Measurements from ENCODE around the gene IFI30.
A peak's percentile ranks its signal among the peaks of the same experiment; 100 is the strongest.

IFI30 gene

GRCh38 chr19:18159810-18160209 is 13.8 kb upstream of the IFI30 start:
- Histone ChIP-seq H3K4me3 (ENCODE audit: low read length in 2 of 2) (no peak overlapping the region), H3K36me3 (ENCODE audit: control insufficient read depth in 2 of 2, insufficient read depth in 2 of 2, low read length in 2 of 2) (peaks cover 6 to 17% of the 10 kb centered on the region in 2 donors), H3K27ac (ENCODE audit: low read depth in 2 of 2, low read length in 2 of 2) (no peak overlapping the region), H3K27me3 (ENCODE audit: control insufficient read depth in 2 of 2, insufficient read depth in 2 of 2, low read length in 2 of 2) (no peaks in the 10 kb centered on the region), H3K4me1 (ENCODE audit: control insufficient read depth in 2 of 2, insufficient read depth in 2 of 2, low read length in 2 of 2) (peaks cover 35 to 39% of the 10 kb centered on the region in 2 donors), H3K9me3 (ENCODE audit: control insufficient read depth in 2 of 2, low read length in 2 of 2) (no peaks in the 10 kb centered on the region), H3K9ac (ENCODE audit: low read depth in 1 of 2, low read length in 2 of 2) (no peak overlapping the region)

DNA sequence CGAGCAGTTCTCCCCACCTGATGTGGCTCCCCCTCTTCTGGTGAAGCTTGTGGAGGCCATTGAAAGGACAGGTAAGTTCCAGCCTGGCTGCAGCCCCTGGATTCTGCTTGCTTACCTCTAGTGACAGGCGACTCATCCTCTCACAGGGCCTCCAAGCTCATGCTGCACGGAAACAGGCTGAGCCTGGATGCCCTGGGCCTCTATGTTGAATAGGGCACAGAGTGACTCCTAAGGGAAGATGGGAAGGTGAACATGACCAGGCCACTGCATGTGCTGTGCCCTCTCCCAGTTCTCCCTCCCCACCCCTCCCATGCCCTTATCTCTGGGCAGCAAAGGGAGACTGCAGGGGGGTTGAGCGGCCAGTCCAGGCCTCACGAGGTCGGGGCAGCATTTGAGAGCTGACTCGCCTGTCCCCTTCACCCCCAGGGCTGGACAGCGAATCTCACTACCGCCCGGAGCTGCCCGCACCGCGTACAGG is 13.1 kb upstream of the IFI30 start:
- peaks cover 32 to 34% of the 10 kb centered on the region in 2 donors for H3K4me1 ChIP-seq (ENCODE audit: control insufficient read depth in 2 of 2, insufficient read depth in 2 of 2, low read length in 2 of 2)
- H3K9me3 ChIP-seq (ENCODE audit: control insufficient read depth in 2 of 2, low read length in 2 of 2), result no peaks in the 10 kb centered on the region
- peak overlapping the region; percentile 22 to 46 for H3K4me3 ChIP-seq (ENCODE audit: low read length in 2 of 2)
- H3K9ac ChIP-seq (ENCODE audit: low read depth in 1 of 2, low read length in 2 of 2), result peak overlapping the region in 1 of 2 donors; percentile 50
- H3K36me3 ChIP-seq (ENCODE audit: control insufficient read depth in 2 of 2, insufficient read depth in 2 of 2, low read length in 2 of 2), result peaks cover 6 to 18% of the 10 kb centered on the region in 2 donors
- peak overlapping the region; percentile 23 to 27 for H3K27ac ChIP-seq (ENCODE audit: low read depth in 2 of 2, low read length in 2 of 2)
- H3K27me3 ChIP-seq (ENCODE audit: control insufficient read depth in 2 of 2, insufficient read depth in 2 of 2, low read length in 2 of 2), result no peaks in the 10 kb centered on the region

DNA sequence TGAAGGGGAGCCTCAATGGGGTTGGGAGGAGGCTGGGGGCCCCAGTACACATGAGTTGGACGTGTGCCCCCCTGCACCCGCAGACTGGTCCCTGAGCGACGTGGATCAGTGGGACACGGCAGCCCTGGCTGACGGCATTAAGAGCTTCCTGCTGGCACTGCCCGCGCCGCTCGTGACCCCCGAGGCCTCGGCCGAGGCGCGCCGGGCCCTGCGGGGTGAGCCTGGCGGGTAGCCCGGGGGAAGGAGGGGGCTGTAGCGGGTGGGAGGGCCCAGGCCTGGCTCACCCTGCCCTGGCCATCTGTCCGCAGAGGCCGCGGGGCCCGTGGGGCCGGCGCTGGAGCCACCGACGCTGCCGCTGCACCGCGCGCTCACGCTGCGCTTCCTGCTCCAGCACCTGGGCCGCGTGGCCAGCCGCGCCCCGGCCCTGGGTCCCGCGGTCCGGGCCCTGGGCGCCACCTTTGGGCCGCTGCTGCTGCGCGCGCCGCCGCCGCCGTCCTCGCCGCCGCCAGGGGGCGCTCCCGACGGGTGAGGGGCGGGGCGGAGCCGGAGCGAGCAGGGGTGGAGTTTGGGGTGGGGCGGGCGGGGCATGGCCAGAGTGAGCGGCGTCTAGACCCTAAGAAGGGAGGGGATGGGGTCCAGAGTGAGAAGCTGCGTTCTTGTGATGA is 12.5 kb upstream of the IFI30 start:
- Histone ChIP-seq H3K9ac (ENCODE audit: low read depth in 1 of 2, low read length in 2 of 2) (peak overlapping the region in 1 of 2 donors; percentile 54), H3K9me3 (ENCODE audit: control insufficient read depth in 2 of 2, low read length in 2 of 2) (no peaks in the 10 kb centered on the region), H3K4me1 (ENCODE audit: control insufficient read depth in 2 of 2, insufficient read depth in 2 of 2, low read length in 2 of 2) (peaks cover 27 to 28% of the 10 kb centered on the region in 2 donors), H3K36me3 (ENCODE audit: control insufficient read depth in 2 of 2, insufficient read depth in 2 of 2, low read length in 2 of 2) (peaks cover 11 to 23% of the 10 kb centered on the region in 2 donors), H3K4me3 (ENCODE audit: low read length in 2 of 2) (peak overlapping the region; percentile 62 to 65), H3K27ac (ENCODE audit: low read depth in 2 of 2, low read length in 2 of 2) (peak overlapping the region; percentile 23 to 27), H3K27me3 (ENCODE audit: control insufficient read depth in 2 of 2, insufficient read depth in 2 of 2, low read length in 2 of 2) (no peaks in the 10 kb centered on the region)

DNA sequence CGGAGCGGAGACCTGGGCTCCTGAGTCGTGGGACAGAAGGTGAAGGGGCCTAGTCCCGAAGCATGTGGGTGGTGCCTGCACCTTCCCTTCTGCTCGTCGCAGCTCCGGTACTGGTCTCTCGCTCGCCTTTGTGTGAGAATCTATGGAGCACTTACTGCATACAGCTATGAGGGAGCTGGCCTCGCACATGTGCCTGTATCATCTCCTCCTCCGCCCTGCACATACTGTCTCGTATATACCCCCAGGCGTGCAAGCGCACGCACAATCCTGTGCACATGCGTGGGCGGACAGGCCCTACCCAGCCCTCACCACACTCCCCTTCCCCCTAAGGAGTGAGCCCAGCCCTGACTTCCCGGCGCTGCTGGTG is 12.0 kb upstream of the IFI30 start:
- Histone ChIP-seq H3K4me3 (ENCODE audit: low read length in 2 of 2) (peak overlapping the region; percentile 62 to 65), H3K9ac (ENCODE audit: low read depth in 1 of 2, low read length in 2 of 2) (peak overlapping the region; percentile 32 to 54), H3K27me3 (ENCODE audit: control insufficient read depth in 2 of 2, insufficient read depth in 2 of 2, low read length in 2 of 2) (no peaks in the 10 kb centered on the region), H3K4me1 (ENCODE audit: control insufficient read depth in 2 of 2, insufficient read depth in 2 of 2, low read length in 2 of 2) (peaks cover 22 to 23% of the 10 kb centered on the region in 2 donors), H3K9me3 (ENCODE audit: control insufficient read depth in 2 of 2, low read length in 2 of 2) (no peaks in the 10 kb centered on the region), H3K27ac (ENCODE audit: low read depth in 2 of 2, low read length in 2 of 2) (no peak overlapping the region), H3K36me3 (ENCODE audit: control insufficient read depth in 2 of 2, insufficient read depth in 2 of 2, low read length in 2 of 2) (peaks cover 13 to 25% of the 10 kb centered on the region in 2 donors)

- Histone ChIP-seq H3K4me1 (ENCODE audit: control insufficient read depth in 2 of 2, insufficient read depth in 2 of 2, low read length in 2 of 2) (peaks cover 8 to 13% of the 10 kb centered on the region in 2 donors), H3K9ac (ENCODE audit: low read depth in 1 of 2, low read length in 2 of 2) (no peak overlapping the region), H3K27me3 (ENCODE audit: control insufficient read depth in 2 of 2, insufficient read depth in 2 of 2, low read length in 2 of 2) (no peaks in the 10 kb centered on the region), H3K4me3 (ENCODE audit: low read length in 2 of 2) (no peak overlapping the region), H3K36me3 (ENCODE audit: control insufficient read depth in 2 of 2, insufficient read depth in 2 of 2, low read length in 2 of 2) (peaks cover 15 to 33% of the 10 kb centered on the region in 2 donors), H3K9me3 (ENCODE audit: control insufficient read depth in 2 of 2, low read length in 2 of 2) (no peaks in the 10 kb centered on the region), H3K27ac (ENCODE audit: low read depth in 2 of 2, low read length in 2 of 2) (no peak overlapping the region)
These were observed 9.5 kb upstream of the IFI30 start for GRCh38 chr19:18164072-18164471.

DNA sequence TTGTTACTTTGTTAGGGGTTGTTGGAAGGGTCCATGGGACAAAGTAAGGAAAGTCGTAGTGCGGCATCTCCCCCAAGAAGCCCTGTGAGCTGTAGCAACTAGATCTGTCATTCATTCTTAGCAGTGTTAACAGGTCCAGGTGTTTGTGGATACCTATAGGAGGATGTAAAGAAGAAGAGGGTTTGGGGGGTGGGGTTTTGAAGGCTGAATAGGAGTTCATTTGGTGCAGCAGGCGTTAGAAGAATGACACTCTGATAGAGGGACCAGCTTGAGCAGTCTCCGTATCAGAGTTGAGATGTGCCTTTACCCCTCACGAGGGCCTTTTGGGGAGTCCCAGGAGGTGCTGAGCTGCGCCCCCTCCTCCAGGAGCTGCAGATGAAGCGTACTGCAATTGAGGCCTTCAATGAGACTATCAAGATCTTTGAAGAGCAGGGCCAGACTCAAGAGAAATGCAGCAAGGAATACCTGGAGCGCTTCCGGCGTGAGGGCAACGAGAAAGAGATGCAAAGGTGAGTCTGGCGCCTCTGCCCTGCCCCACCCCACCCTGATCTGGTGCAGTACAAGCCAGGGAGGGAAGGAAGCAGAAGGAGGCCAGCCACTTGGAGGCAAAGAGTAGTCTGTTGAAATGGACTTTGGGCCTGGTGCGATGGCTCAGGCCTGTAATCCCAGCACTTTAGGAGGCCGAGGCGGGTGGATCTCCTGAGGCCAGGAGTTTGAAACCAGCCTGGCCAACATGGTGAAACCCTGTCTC is 7.6 kb upstream of the IFI30 start:
- peaks cover 15 to 35% of the 10 kb centered on the region in 2 donors for H3K36me3 ChIP-seq (ENCODE audit: control insufficient read depth in 2 of 2, insufficient read depth in 2 of 2, low read length in 2 of 2)

DNA sequence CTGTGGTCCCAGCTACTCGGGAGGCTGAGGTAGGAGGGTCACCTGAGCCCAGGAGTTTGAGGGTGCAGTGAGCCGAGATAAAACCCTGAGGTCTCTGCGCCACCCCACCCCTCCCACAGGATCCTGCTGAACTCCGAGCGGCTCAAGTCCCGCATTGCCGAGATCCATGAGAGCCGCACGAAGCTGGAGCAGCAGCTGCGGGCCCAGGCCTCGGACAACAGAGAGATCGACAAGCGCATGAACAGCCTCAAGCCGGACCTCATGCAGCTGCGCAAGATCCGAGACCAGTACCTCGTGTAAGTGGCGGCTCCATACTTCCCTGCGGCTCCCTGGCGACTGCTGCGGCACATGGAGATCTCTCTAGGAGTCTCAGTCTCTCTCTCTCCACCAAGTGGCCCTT is 6.6 kb upstream of the IFI30 start:
- H3K4me1 ChIP-seq (ENCODE audit: control insufficient read depth in 2 of 2, insufficient read depth in 2 of 2, low read length in 2 of 2), result no peaks in the 10 kb centered on the region
- no peak overlapping the region for H3K27ac ChIP-seq (ENCODE audit: low read depth in 2 of 2, low read length in 2 of 2)
- no peak overlapping the region for H3K9ac ChIP-seq (ENCODE audit: low read depth in 1 of 2, low read length in 2 of 2)
- H3K9me3 ChIP-seq (ENCODE audit: control insufficient read depth in 2 of 2, low read length in 2 of 2), result no peaks in the 10 kb centered on the region
- peaks cover 15 to 34% of the 10 kb centered on the region in 2 donors for H3K36me3 ChIP-seq (ENCODE audit: control insufficient read depth in 2 of 2, insufficient read depth in 2 of 2, low read length in 2 of 2)
- H3K27me3 ChIP-seq (ENCODE audit: control insufficient read depth in 2 of 2, insufficient read depth in 2 of 2, low read length in 2 of 2), result no peaks in the 10 kb centered on the region
- no peak overlapping the region for H3K4me3 ChIP-seq (ENCODE audit: low read length in 2 of 2)

More for the DNA sequence above, 7.6 kb upstream of the IFI30 start:
- Histone ChIP-seq H3K27me3 (ENCODE audit: control insufficient read depth in 2 of 2, insufficient read depth in 2 of 2, low read length in 2 of 2) (no peaks in the 10 kb centered on the region), H3K9me3 (ENCODE audit: control insufficient read depth in 2 of 2, low read length in 2 of 2) (no peaks in the 10 kb centered on the region), H3K4me3 (ENCODE audit: low read length in 2 of 2) (no peak overlapping the region), H3K9ac (ENCODE audit: low read depth in 1 of 2, low read length in 2 of 2) (no peak overlapping the region), H3K27ac (ENCODE audit: low read depth in 2 of 2, low read length in 2 of 2) (no peak overlapping the region), H3K4me1 (ENCODE audit: control insufficient read depth in 2 of 2, insufficient read depth in 2 of 2, low read length in 2 of 2) (peaks cover 4 to 5% of the 10 kb centered on the region in 2 donors)

- H3K36me3 ChIP-seq (ENCODE audit: control insufficient read depth in 2 of 2, insufficient read depth in 2 of 2, low read length in 2 of 2), result peaks cover 13 to 26% of the 10 kb centered on the region in 2 donors
- H3K4me1 ChIP-seq (ENCODE audit: control insufficient read depth in 2 of 2, insufficient read depth in 2 of 2, low read length in 2 of 2), result no peaks in the 10 kb centered on the region
- H3K4me3 ChIP-seq (ENCODE audit: low read length in 2 of 2), result no peak overlapping the region
- no peaks in the 10 kb centered on the region for H3K27me3 ChIP-seq (ENCODE audit: control insufficient read depth in 2 of 2, insufficient read depth in 2 of 2, low read length in 2 of 2)
- H3K9me3 ChIP-seq (ENCODE audit: control insufficient read depth in 2 of 2, low read length in 2 of 2), result no peaks in the 10 kb centered on the region
- H3K27ac ChIP-seq (ENCODE audit: low read depth in 2 of 2, low read length in 2 of 2), result no peak overlapping the region
- H3K9ac ChIP-seq (ENCODE audit: low read depth in 1 of 2, low read length in 2 of 2), result no peak overlapping the region
These were observed 5.5 kb upstream of the IFI30 start for GRCh38 chr19:18167975-18168645.

- H3K36me3 ChIP-seq (ENCODE audit: control insufficient read depth in 2 of 2, insufficient read depth in 2 of 2, low read length in 2 of 2), result peaks cover 8 to 20% of the 10 kb centered on the region in 2 donors
- no peak overlapping the region for H3K4me3 ChIP-seq (ENCODE audit: low read length in 2 of 2)
- H3K27me3 ChIP-seq (ENCODE audit: control insufficient read depth in 2 of 2, insufficient read depth in 2 of 2, low read length in 2 of 2), result no peaks in the 10 kb centered on the region
- H3K9me3 ChIP-seq (ENCODE audit: control insufficient read depth in 2 of 2, low read length in 2 of 2), result no peaks in the 10 kb centered on the region
- H3K27ac ChIP-seq (ENCODE audit: low read depth in 2 of 2, low read length in 2 of 2), result peak overlapping the region in 1 of 2 donors; percentile 78
- no peak overlapping the region for H3K9ac ChIP-seq (ENCODE audit: low read depth in 1 of 2, low read length in 2 of 2)
- H3K4me1 ChIP-seq (ENCODE audit: control insufficient read depth in 2 of 2, insufficient read depth in 2 of 2, low read length in 2 of 2), result peaks cover 3 to 6% of the 10 kb centered on the region in 2 donors
These were observed 4.8 kb upstream of the IFI30 start for GRCh38 chr19:18168673-18169381.
